A673 (cell line): ENCODE results near the gene LRRC36.

Experiments
- EZH2 ChIP-seq: fragments of 200-600 bp; sonication (generic); IDR thresholded peaks from 2 replicates; pipeline ENCODE4 v1.6.1; 2017; ENCODE audit warnings: borderline replicate concordance, low read depth, mild to moderate bottlenecking, mixed read lengths, antibody characterized with exemption, low read length; ENCODE audit not compliant: poor library complexity, severe bottlenecking
- TF ChIP-seq, protein P1 (sequence below): fragments of 300-800, 200-600 bp; sonication (generic); conservative IDR thresholded peaks from 2 replicates; pipeline ENCODE4 v1.5.1; 2017; ENCODE audit warnings: low read depth, mild to moderate bottlenecking, antibody characterized with exemption, low read length, moderate library complexity, mixed read lengths

DNA sequence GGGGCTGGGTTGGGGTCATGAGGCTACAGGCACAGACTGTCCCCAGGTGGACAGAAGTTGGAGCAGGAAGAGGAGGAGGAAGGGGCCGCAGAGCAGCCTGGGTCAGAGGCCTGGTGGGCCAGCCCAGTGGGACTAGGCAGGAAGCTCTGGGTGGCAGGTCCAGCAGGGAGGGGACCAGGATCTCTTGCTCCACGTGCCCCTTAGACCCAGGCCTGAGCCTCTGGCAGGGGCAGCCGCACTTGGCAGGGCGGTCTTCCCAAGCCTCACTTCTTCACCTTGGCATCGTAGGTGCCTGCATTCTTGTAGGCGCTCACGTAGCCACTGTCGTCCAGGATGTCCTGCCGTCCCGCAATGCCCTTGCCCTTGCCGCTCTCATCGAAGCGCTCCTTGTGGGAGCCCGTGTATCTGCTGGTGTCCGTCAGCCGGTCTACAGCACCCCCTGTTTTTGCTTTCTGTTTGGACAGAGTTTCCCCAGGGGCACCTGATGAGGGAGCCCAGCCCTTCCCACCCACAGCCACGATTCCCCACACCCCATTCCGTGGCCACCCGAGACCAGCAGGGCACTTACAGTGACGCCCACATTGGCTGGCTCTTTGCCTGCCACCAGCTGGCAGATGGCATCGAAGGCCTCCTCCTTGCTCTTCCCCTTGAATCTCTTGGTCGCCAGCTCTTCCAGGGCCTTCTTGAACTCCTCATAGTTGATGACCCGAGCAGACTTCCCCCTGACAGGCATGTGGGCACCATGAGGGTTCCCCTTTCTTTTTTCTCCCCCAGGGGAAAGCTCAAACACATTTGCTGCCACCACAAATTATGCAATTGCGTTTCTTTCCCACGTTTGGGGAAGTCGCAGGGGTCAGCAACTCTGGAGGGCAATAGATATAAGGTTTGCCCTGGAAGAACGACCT lies 63.5 kb downstream of the LRRC36 start:
- TF ChIP-seq, protein P1, sequence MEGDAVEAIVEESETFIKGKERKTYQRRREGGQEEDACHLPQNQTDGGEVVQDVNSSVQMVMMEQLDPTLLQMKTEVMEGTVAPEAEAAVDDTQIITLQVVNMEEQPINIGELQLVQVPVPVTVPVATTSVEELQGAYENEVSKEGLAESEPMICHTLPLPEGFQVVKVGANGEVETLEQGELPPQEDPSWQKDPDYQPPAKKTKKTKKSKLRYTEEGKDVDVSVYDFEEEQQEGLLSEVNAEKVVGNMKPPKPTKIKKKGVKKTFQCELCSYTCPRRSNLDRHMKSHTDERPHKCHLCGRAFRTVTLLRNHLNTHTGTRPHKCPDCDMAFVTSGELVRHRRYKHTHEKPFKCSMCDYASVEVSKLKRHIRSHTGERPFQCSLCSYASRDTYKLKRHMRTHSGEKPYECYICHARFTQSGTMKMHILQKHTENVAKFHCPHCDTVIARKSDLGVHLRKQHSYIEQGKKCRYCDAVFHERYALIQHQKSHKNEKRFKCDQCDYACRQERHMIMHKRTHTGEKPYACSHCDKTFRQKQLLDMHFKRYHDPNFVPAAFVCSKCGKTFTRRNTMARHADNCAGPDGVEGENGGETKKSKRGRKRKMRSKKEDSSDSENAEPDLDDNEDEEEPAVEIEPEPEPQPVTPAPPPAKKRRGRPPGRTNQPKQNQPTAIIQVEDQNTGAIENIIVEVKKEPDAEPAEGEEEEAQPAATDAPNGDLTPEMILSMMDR, result no peak
- no peak for TF ChIP-seq EZH2
